Mesothelial cell of epicardium (in vitro differentiated cells): ENCODE data around the gene KCNAB2. TPM values are rescaled to one million over a fixed set of nuclear protein-coding genes. Genes with fewer than 3 reads are reported as not detected.

Experiments used
- DNase-seq, 2 experiments: peaks; one replicate each; pipeline ENCODE4 v3.0.0; 2021; ENCODE audit warnings: low spot score in 2 of 2; ENCODE audit not compliant: unreplicated experiment in 2 of 2
- H3K27ac Mint-ChIP-seq: 2 replicates; pipeline ENCODE4 v1.8.0; 2021; ENCODE audit warnings: mixed read lengths
- H3K27me3 Mint-ChIP-seq: 2 replicates; pipeline ENCODE4 v1.8.0; 2021; ENCODE audit warnings: low read depth, mixed read lengths
- H3K36me3 Mint-ChIP-seq: 2 replicates; pipeline ENCODE4 v1.8.0; 2021; ENCODE audit warnings: mixed read lengths
- H3K4me1 Mint-ChIP-seq: 2 replicates; pipeline ENCODE4 v1.8.0; 2021; ENCODE audit warnings: mixed read lengths
- H3K4me3 Mint-ChIP-seq: 2 replicates; pipeline ENCODE4 v1.8.0; 2021; ENCODE audit warnings: mild to moderate bottlenecking, moderate library complexity, mixed read lengths
- H3K9me3 Mint-ChIP-seq: 2 replicates; pipeline ENCODE4 v1.8.0; 2021; ENCODE audit warnings: mixed read lengths
- total RNA-seq: library from RNA; stranded (reverse); gene quantifications from 3 replicates; pipeline ENCODE4 v1.2.1, GENCODE V29; 2021
- TF ChIP-seq, protein P1 (sequence below): fragments of 200-600 bp; sonication (generic); IDR thresholded peaks from one replicate; pipeline ENCODE4 v1.5.0; 2021; ENCODE audit warnings: antibody characterized with exemption; ENCODE audit not compliant: unreplicated experiment

KCNAB2 gene
- total RNA-seq, 1 donor from 2014 or later, result 10.7 TPM

GRCh38 chr1:6035719-6036118, 10.0 kb upstream of the KCNAB2 start:
- Mint-ChIP-seq H3K36me3 (no peaks in the 10 kb centered on the region), H3K4me1 (peaks cover 11% of the 10 kb centered on the region), H3K27me3 (peaks cover 61% of the 10 kb centered on the region), H3K9me3 (no peaks in the 10 kb centered on the region), H3K27ac (no peak overlapping the region), H3K4me3 (no peak overlapping the region)
- TF ChIP-seq, protein P1, sequence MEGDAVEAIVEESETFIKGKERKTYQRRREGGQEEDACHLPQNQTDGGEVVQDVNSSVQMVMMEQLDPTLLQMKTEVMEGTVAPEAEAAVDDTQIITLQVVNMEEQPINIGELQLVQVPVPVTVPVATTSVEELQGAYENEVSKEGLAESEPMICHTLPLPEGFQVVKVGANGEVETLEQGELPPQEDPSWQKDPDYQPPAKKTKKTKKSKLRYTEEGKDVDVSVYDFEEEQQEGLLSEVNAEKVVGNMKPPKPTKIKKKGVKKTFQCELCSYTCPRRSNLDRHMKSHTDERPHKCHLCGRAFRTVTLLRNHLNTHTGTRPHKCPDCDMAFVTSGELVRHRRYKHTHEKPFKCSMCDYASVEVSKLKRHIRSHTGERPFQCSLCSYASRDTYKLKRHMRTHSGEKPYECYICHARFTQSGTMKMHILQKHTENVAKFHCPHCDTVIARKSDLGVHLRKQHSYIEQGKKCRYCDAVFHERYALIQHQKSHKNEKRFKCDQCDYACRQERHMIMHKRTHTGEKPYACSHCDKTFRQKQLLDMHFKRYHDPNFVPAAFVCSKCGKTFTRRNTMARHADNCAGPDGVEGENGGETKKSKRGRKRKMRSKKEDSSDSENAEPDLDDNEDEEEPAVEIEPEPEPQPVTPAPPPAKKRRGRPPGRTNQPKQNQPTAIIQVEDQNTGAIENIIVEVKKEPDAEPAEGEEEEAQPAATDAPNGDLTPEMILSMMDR, result no peak
- no peak for DNase-seq

- Mint-ChIP-seq H3K27me3 (peaks cover 64% of the 10 kb centered on the region), H3K27ac (no peak overlapping the region), H3K4me3 (no peak overlapping the region), H3K4me1 (peaks cover 11% of the 10 kb centered on the region), H3K9me3 (no peaks in the 10 kb centered on the region), H3K36me3 (no peaks in the 10 kb centered on the region)
- TF ChIP-seq, protein P1, result no peak
- DNase-seq, result no peak
These were observed 8.3 kb upstream of the KCNAB2 start for GRCh38 chr1:6037338-6037762.

- H3K27me3 Mint-ChIP-seq, result peaks cover 57% of the 10 kb centered on the region
- H3K36me3 Mint-ChIP-seq, result no peaks in the 10 kb centered on the region
- no peak overlapping the region for H3K27ac Mint-ChIP-seq
- no peaks in the 10 kb centered on the region for H3K9me3 Mint-ChIP-seq
- TF ChIP-seq, protein P1, result no peak
- DNase-seq, result no peak
- peaks cover 11% of the 10 kb centered on the region for H3K4me1 Mint-ChIP-seq
- H3K4me3 Mint-ChIP-seq, result no peak overlapping the region
These were observed 7.1 kb upstream of the KCNAB2 start for GRCh38 chr1:6038603-6039002.

- Mint-ChIP-seq H3K4me1 (peaks cover 11% of the 10 kb centered on the region), H3K27ac (no peak overlapping the region), H3K36me3 (no peaks in the 10 kb centered on the region), H3K4me3 (no peak overlapping the region), H3K9me3 (no peaks in the 10 kb centered on the region), H3K27me3 (peaks cover 53% of the 10 kb centered on the region)
- TF ChIP-seq, protein P1, result no peak
- no peak for DNase-seq
These were observed 6.7 kb upstream of the KCNAB2 start for GRCh38 chr1:6039031-6039430.

GRCh38 chr1:6040444-6040843, 5.2 kb upstream of the KCNAB2 start:
- no peak for DNase-seq
- H3K27ac Mint-ChIP-seq, result no peak overlapping the region
- no peaks in the 10 kb centered on the region for H3K9me3 Mint-ChIP-seq
- peaks cover 46% of the 10 kb centered on the region for H3K27me3 Mint-ChIP-seq
- peaks cover 3% of the 10 kb centered on the region for H3K4me1 Mint-ChIP-seq
- TF ChIP-seq, protein P1, result no peak
- no peak overlapping the region for H3K4me3 Mint-ChIP-seq
- no peaks in the 10 kb centered on the region for H3K36me3 Mint-ChIP-seq

- Mint-ChIP-seq H3K4me1 (no peaks in the 10 kb centered on the region), H3K27ac (no peak overlapping the region), H3K27me3 (peaks cover 43% of the 10 kb centered on the region)
These were observed 4.8 kb upstream of the KCNAB2 start for GRCh38 chr1:6040861-6041415.

More at GRCh38 chr1:6040861-6041415, 4.8 kb upstream of the KCNAB2 start:
- TF ChIP-seq, protein P1, result no peak
- DNase-seq, result no peak
- Mint-ChIP-seq H3K36me3 (no peaks in the 10 kb centered on the region), H3K9me3 (no peaks in the 10 kb centered on the region), H3K4me3 (no peak overlapping the region)
